Stomach (tissue), 9 donors: Measurements from ENCODE around the gene PTPRF. TPM values are rescaled to one million over a fixed set of nuclear protein-coding genes. Genes with fewer than 3 reads are reported as not detected.

ENCODE experiments used
- DNase-seq, 2 donors: peaks; one replicate each; pipeline versions ENCODE4 v3.0.0 to v3.0.0-alpha.2; 2013 to 2019
- H3K27ac ChIP-seq, 5 donors: fragments of 200-600 bp in 4 of 5; sonication (generic) in 4 of 5; one replicate each; pipeline ENCODE4 v1.5.1; 2013 to 2019; ENCODE audit warnings: mild to moderate bottlenecking in 1 of 5, moderate library complexity in 1 of 5
- H3K27me3 ChIP-seq, 3 donors: fragments of 200-600 bp; sonication (generic); one replicate each; pipeline ENCODE4 v1.5.1; 2017 to 2019; ENCODE audit warnings: mixed run types in 1 of 3
- H3K36me3 ChIP-seq, 4 donors: fragments of 200-600 bp; sonication (generic); 1 replicate in 3 of 4; 2 replicates in 1 of 4; pipeline ENCODE4 v1.5.1; 2016 to 2019
- H3K4me1 ChIP-seq, 4 donors: fragments of 200-600 bp; sonication (generic); one replicate each; pipeline ENCODE4 v1.5.1; 2016 to 2019
- H3K4me3 ChIP-seq, 4 donors: fragments of 200-600 bp; sonication (generic) in 3 of 4; one replicate each; pipeline ENCODE4 v1.5.1; 2016 to 2019; ENCODE audit warnings: mild to moderate bottlenecking in 1 of 4
- H3K9me3 ChIP-seq, 4 donors: fragments of 200-600 bp; sonication (generic); one replicate each; pipeline ENCODE4 v1.5.1; 2016 to 2019
- CTCF ChIP-seq, 7 experiments: fragments of 450-650 bp in 4 of 7; fragments of 200-600 bp in 3 of 7; sonication (generic) in 3 of 7; IDR thresholded peaks; one replicate each; pipeline ENCODE4 v1.5.1; 2016 to 2019; ENCODE audit warnings: antibody characterized with exemption in 7 of 7, control low read depth in 2 of 7, mild to moderate bottlenecking in 1 of 7
- EP300 ChIP-seq: sonication (generic); formaldehyde crosslinking; IDR thresholded peaks from one replicate; pipeline ENCODE4 v1.6.1; 2017; ENCODE audit warnings: antibody characterized with exemption
- POLR2A ChIP-seq, 4 donors: fragments of 450-650 bp; IDR thresholded peaks; one replicate each; pipeline ENCODE4 v1.6.1; 2016; ENCODE audit warnings: antibody characterized with exemption in 4 of 4, control low read depth in 2 of 4, mild to moderate bottlenecking in 1 of 4, moderate library complexity in 1 of 4
- POLR2AphosphoS5 ChIP-seq, 3 donors: sonication (generic); formaldehyde crosslinking; IDR thresholded peaks; one replicate each; pipeline ENCODE4 v1.6.1; 2016; ENCODE audit warnings: antibody characterized with exemption in 3 of 3
- WGBS, 5 donors: extraction: QIAGEN DNeasy Blood & Tissue Kit in 3 of 5; methylation state at CpG; one replicate each; pipeline versions ENCODE4 v1.1.5 to v1.1.7; 2013 to 2018; 5-methylcytosine and 5-hydroxymethylcytosine counted together
- intact Hi-C: fragments of 100-400 bp; cut with DNase I; formaldehyde crosslinking; loops from one replicate; pipeline ENCODE4 v1.15.1; 2023; ENCODE audit warnings: low total_unique reads
- polyA plus RNA-seq, 3 donors: library from polyadenylated mRNA; stranded (reverse); fragments of 200-250 nt; gene quantifications; one replicate each; pipeline ENCODE4 v1.2.3, GENCODE V29; 2013
- total RNA-seq, 5 donors: library from RNA; depleted of rRNA; stranded (reverse); fragments of >200 nt; gene quantifications; one replicate each; pipeline versions ENCODE4 v1.1.0 to v1.2.3, GENCODE V29; 2014 to 2016
- donor health status: healthy with polysubstance abuse.
- donor health status: Bipolar disorder and iron deficiency.
- donor health status: healthy.

Gene PTPRF
- total and polyA plus RNA-seq, 8 donors, result 11.3 to 282 (median 82.0) TPM

DNA sequence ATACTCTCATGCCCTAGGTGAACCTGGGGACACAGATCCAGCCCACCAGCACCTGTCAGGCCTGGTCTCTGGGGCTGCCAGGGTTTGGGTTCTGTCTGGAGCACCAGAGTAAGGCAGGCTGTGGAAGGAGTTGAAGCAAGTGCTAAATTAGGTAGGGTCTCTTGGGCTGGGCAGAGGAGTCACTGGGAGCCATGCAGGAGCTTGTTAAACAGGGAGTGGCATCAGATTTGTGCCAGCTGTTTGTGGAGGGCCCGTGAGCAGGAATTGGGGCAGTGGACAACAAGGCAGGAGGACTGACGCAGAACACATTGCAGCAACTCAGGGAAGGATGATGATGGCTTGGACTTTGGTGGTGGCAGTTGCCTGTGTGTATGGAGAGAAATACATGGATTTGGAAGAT lies 56.3 kb downstream of the PTPRF start:
- Histone ChIP-seq H3K36me3 (peaks cover 8 to 88% (median 56%) of the 10 kb centered on the region in 4 donors), H3K27ac (no peak overlapping the region)
- WGBS, 5 donors, result 69 to 86% (median 77%) methylated on average over 2 of the region's 2 CpGs

GRCh38 chr1:43587594-43587993 lies 56.9 kb downstream of the PTPRF start:
- DNase-seq, result no peak
- Histone ChIP-seq H3K4me3 (no peak overlapping the region), H3K4me1 (peaks cover 0 to 2% (median 0%) of the 10 kb centered on the region in 4 donors), H3K9me3 (no peaks in the 10 kb centered on the region), H3K36me3 (peaks cover 14 to 88% (median 58%) of the 10 kb centered on the region in 4 donors), H3K27me3 (no peaks in the 10 kb centered on the region), H3K27ac (no peak overlapping the region)
- TF ChIP-seq POLR2A (IDR thresholded peaks at IDR 0.05) (no peak), POLR2AphosphoS5 (IDR thresholded peaks at IDR 0.05) (no peak), EP300 (no peak), CTCF (IDR thresholded peaks at IDR 0.05) (no peak)
- intact Hi-C loops, result no loop called here
- WGBS, 5 donors, result 75 to 85% (median 76%) methylated on average over 5 to 9 of the region's 9 CpGs

More for the DNA sequence above, 56.3 kb downstream of the PTPRF start:
- Histone ChIP-seq H3K4me1 (peaks cover 0 to 7% (median under 1%) of the 10 kb centered on the region in 4 donors), H3K9me3 (no peaks in the 10 kb centered on the region), H3K4me3 (no peak overlapping the region), H3K27me3 (no peaks in the 10 kb centered on the region)
- TF ChIP-seq POLR2A (IDR thresholded peaks at IDR 0.05) (no peak), POLR2AphosphoS5 (IDR thresholded peaks at IDR 0.05) (no peak), EP300 (no peak), CTCF (IDR thresholded peaks at IDR 0.05) (no peak)
- intact Hi-C loops, result no loop called here
- DNase-seq, result no peak

DNA sequence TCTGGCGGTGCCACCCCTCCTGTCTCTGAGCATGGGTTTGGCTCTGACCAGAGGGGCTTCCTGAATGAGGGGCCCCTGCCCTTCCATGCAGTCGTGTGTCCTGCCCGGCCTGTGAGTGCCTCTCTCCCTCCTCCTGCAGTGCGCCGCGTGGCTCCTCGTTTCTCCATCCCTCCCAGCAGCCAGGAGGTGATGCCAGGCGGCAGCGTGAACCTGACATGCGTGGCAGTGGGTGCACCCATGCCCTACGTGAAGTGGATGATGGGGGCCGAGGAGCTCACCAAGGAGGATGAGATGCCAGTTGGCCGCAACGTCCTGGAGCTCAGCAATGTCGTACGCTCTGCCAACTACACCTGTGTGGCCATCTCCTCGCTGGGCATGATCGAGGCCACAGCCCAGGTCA lies 57.9 kb downstream of the PTPRF start:
- H3K27me3 ChIP-seq, result no peaks in the 10 kb centered on the region
- no peak overlapping the region for H3K4me3 ChIP-seq
- no peak for TF ChIP-seq EP300
- TF ChIP-seq POLR2AphosphoS5 (IDR thresholded peaks at IDR 0.05), result no peak
- no peak for TF ChIP-seq CTCF (IDR thresholded peaks at IDR 0.05)
- no peak for TF ChIP-seq POLR2A (IDR thresholded peaks at IDR 0.05)
- no peaks in the 10 kb centered on the region for H3K4me1 ChIP-seq
- H3K27ac ChIP-seq, result no peak overlapping the region
- WGBS, 5 donors, result 90 to 95% (median 93%) methylated on average over 15 to 18 of the region's 18 CpGs
- intact Hi-C loops, result no loop called here
- DNase-seq, result no peak
- H3K9me3 ChIP-seq, result no peaks in the 10 kb centered on the region
- peaks cover 18 to 88% (median 60%) of the 10 kb centered on the region in 4 donors for H3K36me3 ChIP-seq

DNA sequence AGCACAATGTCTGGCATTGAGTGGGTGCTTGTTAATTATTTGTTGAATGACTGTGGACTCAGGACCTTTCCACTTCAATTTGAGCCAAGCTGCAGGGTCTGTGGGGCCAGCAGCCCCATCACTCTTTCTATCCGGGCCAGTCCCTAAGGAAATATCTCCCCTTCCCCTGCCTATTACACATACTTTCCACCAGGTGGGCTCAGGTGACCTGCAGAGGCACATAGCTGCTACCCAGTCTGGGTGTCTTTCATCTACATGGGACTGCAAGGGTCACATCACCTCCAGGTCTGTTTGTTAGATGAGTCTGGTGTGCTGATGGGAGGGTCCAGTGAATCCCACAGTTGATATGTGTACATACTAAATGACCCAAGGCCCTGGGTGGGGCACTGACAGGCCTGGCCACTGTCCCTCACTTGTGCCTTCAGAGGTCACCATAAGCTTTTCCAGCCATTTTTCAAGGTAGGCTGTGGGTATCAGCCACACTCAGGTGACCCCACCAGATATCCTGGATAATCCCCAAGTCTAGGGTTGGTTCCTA lies 59.8 kb downstream of the PTPRF start:
- no peak for DNase-seq
- no peaks in the 10 kb centered on the region for H3K27me3 ChIP-seq
- 22 to 60% (median 50%) methylated on average over 1 of the region's 1 CpG for whole genome bisulfite sequencing, 5 donors
- H3K4me3 ChIP-seq, result no peak overlapping the region
- no peaks in the 10 kb centered on the region for H3K4me1 ChIP-seq
- TF ChIP-seq POLR2AphosphoS5 (IDR thresholded peaks at IDR 0.05) (no peak), POLR2A (IDR thresholded peaks at IDR 0.05) (no peak), EP300 (no peak), CTCF (IDR thresholded peaks at IDR 0.05) (no peak)
- H3K27ac ChIP-seq, result no peak overlapping the region
- intact Hi-C loops, result no loop called here
- peaks cover 18 to 85% (median 70%) of the 10 kb centered on the region in 4 donors for H3K36me3 ChIP-seq
- H3K9me3 ChIP-seq, result no peaks in the 10 kb centered on the region
